Measurements from ENCODE around the gene DDX24.

DNA sequence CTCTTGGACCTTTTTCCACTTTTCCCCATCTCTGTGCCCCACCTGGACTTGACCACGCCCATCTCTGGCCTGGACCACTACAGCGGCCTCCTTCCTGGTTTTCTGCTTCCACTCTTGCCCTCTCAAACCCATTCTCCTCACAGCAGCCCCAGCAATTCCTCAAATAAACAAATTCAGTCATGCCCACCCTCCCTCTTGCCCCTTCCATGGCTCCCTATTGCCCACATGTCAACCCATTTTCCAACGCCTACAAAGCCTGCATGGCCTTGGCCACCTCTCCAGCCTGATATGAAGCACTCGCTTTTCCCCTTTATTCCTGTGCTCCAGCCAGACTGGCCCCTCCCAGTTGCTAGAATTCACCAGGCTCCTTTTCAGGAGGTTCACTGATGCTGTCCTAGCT lies 60.7 kb downstream of the DDX24 start:
- TF ChIP-seq CTCF (IDR thresholded peaks at IDR 0.05) (no peak), POLR2A (IDR thresholded peaks at IDR 0.05) (no peak)

Data from heart left ventricle (tissue), 13 donors.